Activated naive CD8-positive, alpha-beta T cell treated with anti-CD3 and anti-CD28 coated beads, Interleukin-2, amount 10 ng/mL, durations not matched to agents 7 days and 5 days (primary cell): Measurements from ENCODE around the gene LIMS2. TPM values are rescaled to one million over a fixed set of nuclear protein-coding genes. Genes with fewer than 3 reads are reported as not detected.

Source experiments
- ATAC-seq: fragments of 150-1000 bp; cut with Tn5 transposase; one replicate; pipeline ENCODE4 v1.10.0; 2021; ENCODE audit warnings: low read depth, moderate library complexity
- POLR2A ChIA-PET: fragments of 350-600 bp; sonication (Branson Sonifier 250); formaldehyde crosslinking; loops from one replicate; lab custom pipeline; 2021; ENCODE audit warnings: antibody characterized with exemption; lab: Charles Lee
- DNase-seq: peaks from one replicate; pipeline ENCODE4 v3.0.0; 2021
- H3K27ac Mint-ChIP-seq: one replicate; pipeline ENCODE4 v1.8.0; 2022; ENCODE audit warnings: mild to moderate bottlenecking, mixed read lengths
- H3K27me3 Mint-ChIP-seq: one replicate; pipeline ENCODE4 v1.8.0; 2022; ENCODE audit warnings: mild to moderate bottlenecking, moderate library complexity, mixed read lengths
- H3K36me3 Mint-ChIP-seq: one replicate; pipeline ENCODE4 v1.8.0; 2021; ENCODE audit warnings: mild to moderate bottlenecking, mixed read lengths
- H3K4me1 Mint-ChIP-seq: one replicate; pipeline ENCODE4 v1.8.0; 2021; ENCODE audit warnings: mixed read lengths
- H3K4me3 Mint-ChIP-seq: one replicate; pipeline ENCODE4 v1.8.0; 2022; ENCODE audit warnings: mild to moderate bottlenecking, moderate library complexity, mixed read lengths
- H3K9me3 Mint-ChIP-seq: one replicate; pipeline ENCODE4 v1.8.0; 2021; ENCODE audit warnings: mixed read lengths
- total RNA-seq, 2 experiments: library from RNA; stranded (reverse); gene quantifications; one replicate each; pipeline ENCODE4 v1.2.3, GENCODE V29; 2021

LIMS2 gene
- 10 to 100 TPM; 21.7 to 24.9 TPM for total RNA-seq

GRCh38 chr2:127675331-127676261, at the start of gene LIMS2:
Gene LIMS2, minus strand, starts transcription at chr2:127675530. Its CDS starts 506 bp downstream, at chr2:127675024.
- H3K27ac Mint-ChIP-seq: no peak within 1 kb of the TSS
- peaks cover 4% of the 10 kb centered on the region for H3K4me1 Mint-ChIP-seq
- H3K36me3 Mint-ChIP-seq: no peaks in the 10 kb centered on the region
- POLR2A ChIA-PET: interaction anchor here (1.0 kb wide), 1 partner anchor 27 kb away, joined by 3 read pairs; no protein-coding TSS in a partner anchor
- DNase-seq (no peak), ATAC-seq (no peak)
- no peaks in the 10 kb centered on the region for H3K9me3 Mint-ChIP-seq
- peak within 1 kb of the TSS; percentile 79 for H3K4me3 Mint-ChIP-seq
- H3K27me3 Mint-ChIP-seq: peaks cover 54% of the 10 kb centered on the region

- POLR2A ChIA-PET: no interaction called here
- no peaks in the 10 kb centered on the region for H3K27me3 Mint-ChIP-seq
These were observed 47.5 kb upstream of the LIMS2 start for GRCh38 chr2:127722807-127723206.

GRCh38 chr2:127721978-127722355, 46.6 kb upstream of the LIMS2 start:
- no peak overlapping the region for H3K27ac Mint-ChIP-seq
- DNase-seq: no peak
- POLR2A ChIA-PET: no interaction called here
- H3K4me1 Mint-ChIP-seq: peaks cover 5% of the 10 kb centered on the region
- no peaks in the 10 kb centered on the region for H3K9me3 Mint-ChIP-seq
- no peak for ATAC-seq
- peaks cover 32% of the 10 kb centered on the region for H3K36me3 Mint-ChIP-seq
- H3K4me3 Mint-ChIP-seq: no peak overlapping the region
- H3K27me3 Mint-ChIP-seq: no peaks in the 10 kb centered on the region

More at GRCh38 chr2:127722807-127723206, 47.5 kb upstream of the LIMS2 start:
- Mint-ChIP-seq H3K4me3 (no peak overlapping the region), H3K9me3 (no peaks in the 10 kb centered on the region), H3K4me1 (peaks cover 5% of the 10 kb centered on the region), H3K36me3 (peaks cover 32% of the 10 kb centered on the region), H3K27ac (no peak overlapping the region)
- DNase-seq (no peak), ATAC-seq (no peak)

GRCh38 chr2:127721311-127721977, 46.1 kb upstream of the LIMS2 start:
- POLR2A ChIA-PET: no interaction called here
- Mint-ChIP-seq H3K4me3 (no peak overlapping the region), H3K4me1 (peaks cover 4% of the 10 kb centered on the region), H3K27ac (no peak overlapping the region), H3K36me3 (peaks cover 28% of the 10 kb centered on the region), H3K27me3 (no peaks in the 10 kb centered on the region), H3K9me3 (no peaks in the 10 kb centered on the region)
- no peak for DNase-seq
- no peak for ATAC-seq

- no peak overlapping the region for H3K4me3 Mint-ChIP-seq
- no peak for DNase-seq
- peaks cover 25% of the 10 kb centered on the region for H3K36me3 Mint-ChIP-seq
- H3K4me1 Mint-ChIP-seq: peaks cover 4% of the 10 kb centered on the region
- no peak for ATAC-seq
- POLR2A ChIA-PET: no interaction called here
- H3K9me3 Mint-ChIP-seq: no peaks in the 10 kb centered on the region
- H3K27me3 Mint-ChIP-seq: no peaks in the 10 kb centered on the region
- H3K27ac Mint-ChIP-seq: no peak overlapping the region
These were observed 44.2 kb upstream of the LIMS2 start for GRCh38 chr2:127719301-127720218.

- Mint-ChIP-seq H3K9me3 (no peaks in the 10 kb centered on the region), H3K27ac (no peak overlapping the region), H3K36me3 (peaks cover 24% of the 10 kb centered on the region), H3K4me3 (no peak overlapping the region), H3K4me1 (peaks cover 4% of the 10 kb centered on the region), H3K27me3 (no peaks in the 10 kb centered on the region)
- no peak for ATAC-seq
- no peak for DNase-seq
- POLR2A ChIA-PET: no interaction called here
These were observed 42.9 kb upstream of the LIMS2 start for GRCh38 chr2:127718271-127718670.

- Mint-ChIP-seq H3K36me3 (peaks cover 13% of the 10 kb centered on the region), H3K4me1 (no peaks in the 10 kb centered on the region), H3K27me3 (no peaks in the 10 kb centered on the region), H3K9me3 (no peaks in the 10 kb centered on the region), H3K4me3 (no peak overlapping the region), H3K27ac (no peak overlapping the region)
- POLR2A ChIA-PET: interaction anchor here (0.8 kb wide), 1 partner anchor 9 kb away, joined by 3 read pairs; no protein-coding TSS in a partner anchor
- DNase-seq (no peak), ATAC-seq (no peak)
These were observed 40.6 kb upstream of the LIMS2 start for GRCh38 chr2:127715778-127716449.

GRCh38 chr2:127713562-127713961, 38.2 kb upstream of the LIMS2 start:
- ATAC-seq (no peak), DNase-seq (no peak)
- Mint-ChIP-seq H3K27me3 (no peaks in the 10 kb centered on the region), H3K27ac (no peak overlapping the region), H3K9me3 (no peaks in the 10 kb centered on the region), H3K36me3 (peaks cover 17% of the 10 kb centered on the region), H3K4me1 (no peaks in the 10 kb centered on the region), H3K4me3 (no peak overlapping the region)
- POLR2A ChIA-PET: interaction anchor here (1.7 kb wide), 1 partner anchor 11 kb away, joined by 7 read pairs; no protein-coding TSS in a partner anchor

- Mint-ChIP-seq H3K4me1 (no peaks in the 10 kb centered on the region), H3K4me3 (no peak overlapping the region), H3K27ac (no peak overlapping the region), H3K27me3 (no peaks in the 10 kb centered on the region), H3K36me3 (peaks cover 13% of the 10 kb centered on the region), H3K9me3 (no peaks in the 10 kb centered on the region)
- DNase-seq (no peak), ATAC-seq (no peak)
- POLR2A ChIA-PET: interaction anchor here (1.7 kb wide), 1 partner anchor 11 kb away, joined by 7 read pairs; no protein-coding TSS in a partner anchor
These were observed 37.7 kb upstream of the LIMS2 start for GRCh38 chr2:127712999-127713398.

GRCh38 chr2:127709336-127709735, 34.0 kb upstream of the LIMS2 start:
- H3K27ac Mint-ChIP-seq: no peak overlapping the region
- H3K27me3 Mint-ChIP-seq: no peaks in the 10 kb centered on the region
- H3K4me1 Mint-ChIP-seq: peaks cover 5% of the 10 kb centered on the region
- POLR2A ChIA-PET: no interaction called here
- no peaks in the 10 kb centered on the region for H3K9me3 Mint-ChIP-seq
- ATAC-seq (no peak), DNase-seq (no peak)
- no peak overlapping the region for H3K4me3 Mint-ChIP-seq
- H3K36me3 Mint-ChIP-seq: peaks cover 22% of the 10 kb centered on the region

- no peaks in the 10 kb centered on the region for H3K27me3 Mint-ChIP-seq
- H3K4me1 Mint-ChIP-seq: peaks cover 10% of the 10 kb centered on the region
- no peaks in the 10 kb centered on the region for H3K9me3 Mint-ChIP-seq
- DNase-seq (no peak), ATAC-seq (no peak)
- POLR2A ChIA-PET: no interaction called here
- H3K27ac Mint-ChIP-seq: no peak overlapping the region
- no peak overlapping the region for H3K4me3 Mint-ChIP-seq
- peaks cover 25% of the 10 kb centered on the region for H3K36me3 Mint-ChIP-seq
These were observed 32.7 kb upstream of the LIMS2 start for GRCh38 chr2:127707890-127708648.
